ENCODE data around the gene AFM. TPM values are rescaled to one million over a fixed set of nuclear protein-coding genes. Genes with fewer than 3 reads are reported as not detected.

The AFM gene
- total and polyA plus RNA-seq, 2 of the 13 experiments (the other 11 are each of a cell fraction or from before 2014, with no cell fraction given) = 0.13 to 1.8 TPM

DNA sequence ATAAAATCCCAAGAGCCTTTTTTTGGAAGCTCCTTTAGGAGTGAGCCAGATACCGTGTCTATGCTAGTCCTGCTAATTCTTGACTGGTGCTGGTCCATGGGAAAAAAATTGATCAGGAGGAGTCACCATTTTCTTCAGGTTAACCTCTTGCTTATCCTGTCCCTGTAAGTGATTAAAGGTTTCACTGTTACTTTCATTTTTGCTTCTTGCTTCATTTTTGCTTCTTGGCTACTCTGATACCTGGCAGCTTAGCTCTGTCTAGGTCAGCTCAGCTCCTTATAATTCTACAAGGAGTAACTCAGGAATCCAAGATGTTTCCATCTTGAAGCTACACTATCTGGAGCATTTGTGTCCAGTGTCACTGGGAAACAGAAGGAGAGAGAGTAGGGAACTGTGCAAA lies 45.7 kb downstream of the AFM start (continued):
- no peak for TF ChIP-seq SIN3B (IDR thresholded peaks at IDR 0.05; ENCODE audit: low read length)
- TF ChIP-seq, protein P1, sequence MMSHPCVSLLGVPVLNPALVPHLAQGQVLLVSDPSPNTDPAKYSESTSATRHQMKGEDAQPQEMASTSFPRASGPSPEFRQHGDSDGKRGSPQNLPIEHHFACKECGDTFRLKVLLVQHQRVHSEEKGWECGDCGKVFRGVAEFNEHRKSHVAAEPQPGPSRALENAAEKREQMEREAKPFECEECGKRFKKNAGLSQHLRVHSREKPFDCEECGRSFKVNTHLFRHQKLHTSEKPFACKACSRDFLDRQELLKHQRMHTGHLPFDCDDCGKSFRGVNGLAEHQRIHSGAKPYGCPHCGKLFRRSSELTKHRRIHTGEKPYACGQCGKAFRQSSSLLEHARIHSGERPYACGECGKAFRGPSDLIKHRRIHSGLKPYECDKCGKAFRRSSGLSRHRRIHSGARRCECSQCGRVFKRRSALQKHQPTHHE (CRISPR knock-in tag; IDR thresholded peaks at IDR 0.05; ENCODE audit: borderline replicate concordance) = no peak
- TF ChIP-seq ZNF3 (CRISPR knock-in tag; IDR thresholded peaks at IDR 0.05) = no peak
- TF ChIP-seq NFE2 (CRISPR knock-in tag; IDR thresholded peaks at IDR 0.05) = no peak

DNA sequence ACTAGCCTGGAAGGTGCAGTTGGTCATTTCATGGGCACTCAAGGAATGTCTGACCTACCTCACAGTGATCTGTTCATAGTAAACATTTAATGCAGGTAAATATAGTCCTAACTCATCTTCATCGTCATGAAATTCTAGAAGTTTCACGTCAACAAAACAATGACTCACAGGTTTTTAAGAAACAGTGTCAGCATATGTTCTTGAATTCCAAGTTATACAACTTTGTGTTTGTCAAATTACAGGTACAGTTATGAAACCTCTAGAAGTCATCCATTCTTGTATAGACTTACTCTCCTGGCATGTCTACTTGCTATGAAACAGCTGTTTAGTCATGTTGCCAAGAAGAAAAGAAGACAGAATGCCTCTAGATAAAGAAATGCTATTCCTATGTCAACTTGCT lies 46.6 kb downstream of the AFM start:
- H3K9ac ChIP-seq (ENCODE audit: insufficient read depth, low read depth, low read length) = no peak overlapping the region
- H3K4me1 ChIP-seq (ENCODE audit: insufficient read depth, low read length) = peaks cover 2% of the 10 kb centered on the region
- no peak overlapping the region for H3K4me3 ChIP-seq (replicated peaks in 1 of 3; ENCODE audit: insufficient read depth in 1 of 3, low read depth in 2 of 3, low read length in 3 of 3)
- no peak for DNase-seq (ENCODE audit: low spot score)
- no peak overlapping the region for H3K27ac ChIP-seq (ENCODE audit: extremely low read length, insufficient read depth, low read length)
- 32% methylated on average over 2 of the region's 2 CpGs for WGBS (ENCODE audit: low lambda C conversion rate)
- no peak overlapping the region for H3K4me2 ChIP-seq (ENCODE audit: low read depth, low read length)
- intact Hi-C loops (cut with micrococcal nuclease; ENCODE audit: unreplicated experiment) (no loop called here), in situ Hi-C loops (cut with HindIII; ENCODE audit: extremely low pct_ligation_motif_present, low pct_unique_long_range_greater_than_20kb) (no loop called here)
- BruUV-seq (replicated peaks) = no TSS peak
- FAIRE-seq = no peak
- CTCF ChIA-PET (ENCODE audit: low intra/inter-chr PET ratio, low total read pairs) = no interaction called here
- H3K9me3 ChIP-seq (ENCODE audit: low read length) = no peaks in the 10 kb centered on the region
- H3K36me3 ChIP-seq (replicated peaks in 1 of 2; ENCODE audit: control insufficient read depth in 1 of 2, insufficient read depth in 2 of 2, low read length in 2 of 2) = no peaks in the 10 kb centered on the region
- H3K27me3 ChIP-seq (ENCODE audit: control insufficient read depth in 1 of 2, insufficient read depth in 2 of 2, low read length in 2 of 2) = no peaks in the 10 kb centered on the region
- ATAC-seq = no peak
- no peak overlapping the region for H2AFZ ChIP-seq (ENCODE audit: low read length)
- no peaks in the 10 kb centered on the region for H3K79me2 ChIP-seq (ENCODE audit: insufficient read depth, low read length)
- no peaks in the 10 kb centered on the region for H4K20me1 ChIP-seq (ENCODE audit: insufficient read depth, low read length)
- POLR2A ChIA-PET = no interaction called here
- TF ChIP-seq CREB1 (IDR thresholded peaks at IDR 0.05) (peak; percentile 31; the same call in 1 of the 2 replicates), CREB1 (CRISPR knock-in tag; IDR thresholded peaks at IDR 0.05) (no peak), CBFB (CRISPR knock-in tag; IDR thresholded peaks at IDR 0.05) (no peak)
